ENCODE data around the gene TRPV3.
"Not testable (repeated sequence)": the region's sequence is repeated elsewhere in the genome, so short reads cannot be mapped to it uniquely, and the experiment has no call there.

TRPV3 gene

GRCh38 chr17:3573246-3574100, 15.9 kb upstream of the TRPV3 start:
- no peak for DNase-seq

- DNase-seq, result no peak
Observed at GRCh38 chr17:3572231-3572630, 14.6 kb upstream of the TRPV3 start.

GRCh38 chr17:3571043-3571900, 13.7 kb upstream of the TRPV3 start:
- no peak for DNase-seq

- DNase-seq, result no peak
Observed at GRCh38 chr17:3569534-3570137, 12.0 kb upstream of the TRPV3 start.

GRCh38 chr17:3566551-3566950, 8.9 kb upstream of the TRPV3 start:
- no peak for DNase-seq

- DNase-seq, result no peak
Observed at GRCh38 chr17:3565143-3565542, 7.5 kb upstream of the TRPV3 start.

- DNase-seq, result not testable (repeated sequence)
Observed at GRCh38 chr17:3564241-3564640, 6.6 kb upstream of the TRPV3 start.

GRCh38 chr17:3559270-3559645, 1.6 kb upstream of the TRPV3 start:
- no peak for DNase-seq

- peak; percentile 35 for DNase-seq
Observed at GRCh38 chr17:3558603-3559269, 1.1 kb upstream of the TRPV3 start.

GRCh38 chr17:3556916-3557767, 470 bp downstream of the TRPV3 start:
- DNase-seq, result no peak

GRCh38 chr17:3556239-3556915, 1.2 kb downstream of the TRPV3 start:
- DNase-seq, result no peak

GRCh38 chr17:3555189-3555796, 2.3 kb downstream of the TRPV3 start:
- no peak for DNase-seq

- no peak for DNase-seq
Observed at GRCh38 chr17:3554440-3554839, 3.2 kb downstream of the TRPV3 start.

GRCh38 chr17:3553419-3554401, 3.9 kb downstream of the TRPV3 start:
- DNase-seq, result no peak

GRCh38 chr17:3552916-3553315, 4.7 kb downstream of the TRPV3 start:
- DNase-seq, result no peak

- peak; percentile 26 for DNase-seq
Observed at GRCh38 chr17:3551189-3551588, 6.4 kb downstream of the TRPV3 start.

GRCh38 chr17:3549610-3550162, 7.9 kb downstream of the TRPV3 start:
- DNase-seq, result no peak

- DNase-seq, result no peak
Observed at GRCh38 chr17:3547628-3548027, 10.0 kb downstream of the TRPV3 start.

- no peak for DNase-seq
Observed at GRCh38 chr17:3546997-3547396, 10.6 kb downstream of the TRPV3 start.

Measured in NCI-H82 (cell line).